Esophagus squamous epithelium (tissue), 5 donors: ENCODE measurements around the gene SNCB. TPM values are rescaled to one million over a fixed set of nuclear protein-coding genes. Genes with fewer than 3 reads are reported as not detected.

ENCODE experiments used
- DNase-seq: peaks from one replicate; lab custom pipeline; 2025; lab: John Stamatoyannopoulos, UW
- H3K27ac ChIP-seq, 4 donors: fragments of 200-600 bp; sonication (generic); one replicate each; pipeline ENCODE4 v1.5.1; 2016 to 2019; ENCODE audit warnings: mild to moderate bottlenecking in 1 of 4
- H3K27me3 ChIP-seq, 4 donors: fragments of 200-600 bp; sonication (generic); 1 replicate in 3 of 4; 2 replicates in 1 of 4; pipeline versions ENCODE4 v1.5.1 to v1.6.0; 2017 to 2021; ENCODE audit warnings: antibody characterized with exemption in 1 of 4
- H3K36me3 ChIP-seq, 3 donors: fragments of 200-600 bp; sonication (generic); one replicate each; pipeline ENCODE4 v1.5.1; 2016 to 2019
- H3K4me1 ChIP-seq, 3 donors: fragments of 200-600 bp; sonication (generic); one replicate each; pipeline ENCODE4 v1.5.1; 2017 to 2019
- H3K4me3 ChIP-seq, 4 donors: fragments of 200-600 bp; sonication (generic); 1 replicate in 3 of 4; 2 replicates in 1 of 4; pipeline ENCODE4 v1.5.1; 2016 to 2019; ENCODE audit warnings: mild to moderate bottlenecking in 2 of 4, moderate library complexity in 1 of 4
- H3K9me3 ChIP-seq, 3 donors: fragments of 200-600 bp; sonication (generic); one replicate each; pipeline ENCODE4 v1.5.1; 2016 to 2019
- POLR2A ChIP-seq, 4 donors: fragments of 450-650 bp; IDR thresholded peaks; one replicate each; pipeline ENCODE4 v1.6.1; 2017; ENCODE audit warnings: antibody characterized with exemption in 4 of 4, mild to moderate bottlenecking in 4 of 4, moderate library complexity in 3 of 4
- WGBS, 2 donors: methylation state at CpG; one replicate each; pipeline ENCODE4 v1.1.5; 2018; 5-methylcytosine and 5-hydroxymethylcytosine counted together
- intact Hi-C: fragments of 100-400 bp; cut with DNase I; formaldehyde crosslinking; loops from one replicate; pipeline ENCODE4 v1.15.0; 2022
- total RNA-seq, 4 donors: library from RNA; depleted of rRNA; stranded (reverse); fragments of >200 nt; gene quantifications; one replicate each; pipeline ENCODE4 v1.1.0, GENCODE V29; 2016
- TF ChIP-seq, protein P1 (sequence below), 6 experiments: fragments of 450-650 bp in 4 of 6; fragments of 200-600 bp in 2 of 6; sonication (generic) in 2 of 6; IDR thresholded peaks; one replicate each; pipeline ENCODE4 v1.5.1; 2016 to 2019; ENCODE audit warnings: antibody characterized with exemption in 6 of 6, mild to moderate bottlenecking in 4 of 6, moderate library complexity in 4 of 6
- donor health status: DM: yes; HTN: yes; CAD: no.

The SNCB gene
- total RNA-seq, 4 donors from 2014 or later: not detected

DNA sequence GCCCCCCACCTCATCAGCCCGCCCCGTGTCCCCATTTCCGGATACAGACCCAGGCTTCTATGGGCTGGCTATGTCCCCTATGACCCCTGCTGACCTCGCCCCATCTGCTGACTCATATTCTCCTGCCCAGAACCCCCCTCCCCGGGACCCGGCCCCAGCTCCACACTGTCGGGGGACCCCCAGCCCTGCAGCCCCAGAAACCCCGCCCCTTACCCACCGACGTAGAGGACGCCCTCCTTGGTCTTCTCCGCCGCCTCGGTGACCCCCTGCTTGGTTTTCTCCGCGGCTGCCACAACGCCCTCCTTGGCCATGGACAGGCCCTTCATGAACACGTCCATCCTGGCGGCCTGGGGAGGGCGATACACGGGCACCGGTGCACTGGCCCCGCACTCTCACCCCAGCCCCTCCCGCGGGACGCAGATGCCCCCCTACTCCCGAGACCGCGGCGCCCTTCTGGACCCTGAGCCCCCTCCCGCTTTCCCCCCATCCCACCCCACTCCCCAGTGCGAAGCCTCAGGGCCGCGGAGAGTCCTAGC lies 949 bp downstream of the SNCB start:
- Histone ChIP-seq H3K36me3 (no peaks in the 10 kb centered on the region), H3K4me3 (peak overlapping the region in 2 of 4 donors; percentile 39 to 60), H3K27me3 (peaks cover 0 to 100% (median 28%) of the 10 kb centered on the region in 4 donors), H3K4me1 (peaks cover 8 to 35% (median 16%) of the 10 kb centered on the region in 3 donors), H3K9me3 (no peaks in the 10 kb centered on the region), H3K27ac (no peak overlapping the region)
- intact Hi-C loops: no loop called here
- no peak for TF ChIP-seq POLR2A (IDR thresholded peaks at IDR 0.05)
- TF ChIP-seq, protein P1, sequence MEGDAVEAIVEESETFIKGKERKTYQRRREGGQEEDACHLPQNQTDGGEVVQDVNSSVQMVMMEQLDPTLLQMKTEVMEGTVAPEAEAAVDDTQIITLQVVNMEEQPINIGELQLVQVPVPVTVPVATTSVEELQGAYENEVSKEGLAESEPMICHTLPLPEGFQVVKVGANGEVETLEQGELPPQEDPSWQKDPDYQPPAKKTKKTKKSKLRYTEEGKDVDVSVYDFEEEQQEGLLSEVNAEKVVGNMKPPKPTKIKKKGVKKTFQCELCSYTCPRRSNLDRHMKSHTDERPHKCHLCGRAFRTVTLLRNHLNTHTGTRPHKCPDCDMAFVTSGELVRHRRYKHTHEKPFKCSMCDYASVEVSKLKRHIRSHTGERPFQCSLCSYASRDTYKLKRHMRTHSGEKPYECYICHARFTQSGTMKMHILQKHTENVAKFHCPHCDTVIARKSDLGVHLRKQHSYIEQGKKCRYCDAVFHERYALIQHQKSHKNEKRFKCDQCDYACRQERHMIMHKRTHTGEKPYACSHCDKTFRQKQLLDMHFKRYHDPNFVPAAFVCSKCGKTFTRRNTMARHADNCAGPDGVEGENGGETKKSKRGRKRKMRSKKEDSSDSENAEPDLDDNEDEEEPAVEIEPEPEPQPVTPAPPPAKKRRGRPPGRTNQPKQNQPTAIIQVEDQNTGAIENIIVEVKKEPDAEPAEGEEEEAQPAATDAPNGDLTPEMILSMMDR (IDR thresholded peaks at IDR 0.05): no peak
- WGBS, 2 donors: 16 to 26% methylated on average over 10 to 21 of the region's 34 CpGs
- no peak for DNase-seq

DNA sequence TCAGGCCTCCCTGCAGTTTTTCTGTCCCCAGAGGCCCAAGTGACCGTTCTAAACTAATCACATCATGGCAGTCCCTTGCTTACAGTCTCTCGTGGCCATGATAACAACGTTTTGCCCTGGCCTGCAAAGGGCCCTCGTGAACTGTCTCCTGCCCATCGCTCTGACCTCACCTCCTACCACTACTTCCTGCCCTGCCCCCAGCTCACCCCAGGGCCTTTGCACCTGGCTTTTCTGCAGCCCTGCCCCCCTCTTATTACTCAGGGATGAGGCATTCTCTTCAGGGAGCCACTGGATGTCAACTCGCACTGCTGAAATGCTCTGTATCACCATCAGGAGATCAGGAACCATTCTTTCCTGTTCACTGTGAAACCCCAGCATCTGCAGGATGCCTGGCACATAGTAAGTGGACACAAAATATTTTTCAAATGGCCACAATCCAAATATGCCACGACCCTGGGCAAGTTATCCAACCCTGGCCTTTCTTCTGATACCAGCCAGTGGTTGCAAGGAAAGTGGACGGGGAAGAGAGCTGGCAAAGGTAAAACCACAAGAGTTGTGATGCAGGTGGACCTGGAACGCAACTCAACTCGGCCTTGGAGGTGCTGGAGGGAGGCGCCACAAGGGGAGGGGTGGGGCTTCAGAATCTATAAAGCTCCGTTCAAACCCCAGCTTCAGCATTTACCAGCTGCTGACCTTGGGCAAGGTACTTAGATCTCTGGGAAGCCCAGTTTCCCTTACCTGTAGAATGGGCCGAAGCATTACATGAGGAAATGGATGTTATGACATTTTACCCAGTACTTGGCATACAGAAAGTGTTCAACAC lies 1.7 kb downstream of the SNCB start:
- Histone ChIP-seq H3K27ac (no peak overlapping the region), H3K27me3 (peaks cover 0 to 100% (median 28%) of the 10 kb centered on the region in 4 donors), H3K4me1 (peaks cover 8 to 35% (median 16%) of the 10 kb centered on the region in 3 donors), H3K4me3 (no peak overlapping the region), H3K9me3 (no peaks in the 10 kb centered on the region), H3K36me3 (no peaks in the 10 kb centered on the region)
- DNase-seq: no peak
- WGBS, 2 donors: 44 to 61% methylated on average over 11 to 13 of the region's 13 CpGs
- intact Hi-C loops: no loop called here
- TF ChIP-seq, protein P1 (IDR thresholded peaks at IDR 0.05): no peak
- no peak for TF ChIP-seq POLR2A (IDR thresholded peaks at IDR 0.05)

DNA sequence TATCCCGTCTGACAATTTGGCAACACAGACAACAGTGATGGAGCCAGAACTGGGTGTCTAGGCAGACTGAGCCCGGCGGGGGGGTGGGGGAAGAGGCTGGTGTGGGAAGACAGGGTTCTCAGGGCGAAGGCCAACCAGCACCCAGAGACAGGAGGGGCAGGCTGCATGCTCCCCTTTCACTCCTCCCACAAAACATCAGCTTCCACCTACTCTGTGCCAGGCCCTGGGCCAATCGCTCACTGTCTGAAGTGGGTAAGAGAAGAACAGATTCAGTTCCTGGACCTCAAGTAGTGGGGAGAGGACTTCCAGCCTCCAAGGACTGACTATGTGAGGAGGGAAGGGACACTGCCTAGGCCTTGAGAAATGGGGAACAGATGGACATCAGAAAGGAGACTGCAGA lies 2.8 kb downstream of the SNCB start:
- Histone ChIP-seq H3K27ac (no peak overlapping the region), H3K36me3 (no peaks in the 10 kb centered on the region), H3K4me3 (no peak overlapping the region), H3K4me1 (peaks cover 8 to 35% (median 16%) of the 10 kb centered on the region in 3 donors), H3K9me3 (no peaks in the 10 kb centered on the region), H3K27me3 (peaks cover 0 to 98% (median 26%) of the 10 kb centered on the region in 4 donors)
- intact Hi-C loops: no loop called here
- no peak for TF ChIP-seq POLR2A (IDR thresholded peaks at IDR 0.05)
- TF ChIP-seq, protein P1 (IDR thresholded peaks at IDR 0.05): no peak
- WGBS, 2 donors: 60 to 70% methylated on average over 3 to 4 of the region's 5 CpGs
- DNase-seq: no peak

DNA sequence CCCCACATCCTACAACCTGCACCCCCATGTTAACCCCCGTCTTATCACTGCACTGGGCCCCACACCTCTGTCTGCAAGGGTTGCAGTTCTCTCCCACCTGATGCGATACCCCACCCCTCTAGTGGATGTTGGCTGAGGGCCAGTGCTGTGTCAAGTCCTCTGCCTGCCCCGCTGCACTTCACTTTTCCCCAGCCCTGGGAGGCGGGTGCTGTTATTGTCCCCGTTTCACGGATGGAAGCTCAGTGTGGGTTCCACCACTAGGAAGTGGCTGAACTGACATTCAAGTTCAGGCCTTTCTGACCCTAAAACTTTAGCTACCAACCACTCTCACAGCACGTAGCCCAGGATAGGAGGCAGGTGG lies 3.5 kb downstream of the SNCB start:
- Histone ChIP-seq H3K36me3 (no peaks in the 10 kb centered on the region), H3K4me1 (peaks cover 8 to 35% (median 16%) of the 10 kb centered on the region in 3 donors), H3K9me3 (no peaks in the 10 kb centered on the region), H3K27me3 (peaks cover 0 to 98% (median 23%) of the 10 kb centered on the region in 4 donors), H3K4me3 (no peak overlapping the region), H3K27ac (no peak overlapping the region)
- DNase-seq: no peak
- whole genome bisulfite sequencing, 2 donors: 15 to 43% methylated on average over 6 of the region's 7 CpGs
- TF ChIP-seq, protein P1 (IDR thresholded peaks at IDR 0.05): no peak
- no peak for TF ChIP-seq POLR2A (IDR thresholded peaks at IDR 0.05)
- intact Hi-C loops: no loop called here
